Measurements from ENCODE around the gene FGD2.
A peak's percentile ranks its signal among the peaks of the same experiment; 100 is the strongest.
"Not testable (repeated sequence)": the region's sequence is repeated elsewhere in the genome, so short reads cannot be mapped to it uniquely, and the experiment has no call there.

Gene FGD2

DNA sequence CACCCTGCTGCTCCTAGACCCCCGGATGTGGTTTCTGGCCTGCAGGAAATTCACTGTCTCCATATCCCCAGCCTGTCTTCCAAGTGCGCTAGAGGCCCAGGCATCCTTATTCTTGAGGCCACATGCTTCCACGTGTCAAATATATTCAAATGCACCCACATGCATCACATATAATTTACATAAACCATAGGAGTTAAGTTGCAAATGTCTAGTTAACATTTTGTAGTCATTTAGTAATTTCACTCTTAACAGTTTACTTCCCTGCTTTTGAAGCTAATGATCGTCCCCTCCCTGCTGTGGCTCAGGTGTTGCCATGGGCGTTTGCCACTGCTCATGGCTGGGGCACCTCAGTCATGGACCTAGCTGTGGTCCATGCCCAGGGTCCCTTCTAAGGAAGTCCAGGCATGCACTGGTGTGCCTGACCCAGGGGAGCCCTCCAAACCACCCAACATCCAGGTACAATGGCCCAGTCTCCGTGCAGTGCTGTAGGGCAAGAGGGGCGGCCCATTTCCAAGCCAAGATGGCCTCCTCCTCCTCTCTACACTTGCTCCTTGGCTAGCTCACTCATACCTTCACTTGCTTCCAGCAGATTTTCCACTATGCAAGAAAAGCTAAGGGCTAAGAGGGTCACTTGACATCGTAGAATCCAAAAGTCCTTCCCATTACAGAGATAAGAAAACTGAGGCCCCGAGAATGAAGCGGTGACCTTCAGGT is 42.4 kb downstream of the FGD2 start:
- DNase-seq = peak; percentile 44

GRCh38 chr6:37048403-37048850 is 43.0 kb downstream of the FGD2 start:
- no peak for DNase-seq

DNA sequence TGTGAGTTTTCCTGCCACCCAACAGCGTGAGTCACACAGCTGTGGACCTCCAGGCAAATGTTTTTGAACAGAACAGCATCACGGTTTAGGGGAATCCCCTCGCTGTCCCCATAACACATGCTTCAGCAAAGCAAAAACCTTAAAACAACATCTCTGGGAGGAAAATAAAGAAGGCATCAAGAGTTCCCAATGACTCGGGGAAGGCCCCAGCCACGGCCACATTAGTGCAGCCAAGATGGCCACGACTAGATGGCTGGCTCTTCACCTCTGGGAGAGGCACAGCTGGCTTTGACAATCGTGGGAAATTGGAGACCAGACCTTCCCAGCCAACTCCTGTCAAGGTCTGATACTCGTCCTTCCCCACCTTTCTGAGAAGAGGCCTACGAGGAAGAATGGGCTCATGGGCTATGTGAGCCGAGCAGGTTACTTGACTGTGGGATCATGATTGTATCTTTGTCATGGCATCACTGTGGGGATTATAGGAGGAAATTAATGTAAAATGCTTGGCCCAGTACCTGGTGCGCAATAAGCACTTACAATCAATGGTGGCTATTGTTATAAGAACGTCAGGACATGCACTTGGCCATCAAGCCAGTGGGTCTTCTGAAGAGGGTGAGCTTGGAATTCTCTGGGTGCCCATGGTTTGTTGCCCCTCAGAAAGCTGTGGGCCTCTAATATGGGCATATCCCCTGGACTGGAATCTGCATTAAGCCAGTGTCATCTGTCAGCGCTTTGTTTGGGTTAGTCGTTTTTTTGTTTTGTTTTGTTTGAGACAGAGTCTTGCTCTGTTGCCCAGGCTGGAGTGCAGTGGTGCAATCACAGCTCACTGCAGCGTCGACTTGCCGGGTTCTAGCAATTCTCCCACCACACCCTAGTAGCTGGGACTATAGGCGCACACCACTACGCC is 43.6 kb downstream of the FGD2 start:
- DNase-seq = peak; percentile 83

DNA sequence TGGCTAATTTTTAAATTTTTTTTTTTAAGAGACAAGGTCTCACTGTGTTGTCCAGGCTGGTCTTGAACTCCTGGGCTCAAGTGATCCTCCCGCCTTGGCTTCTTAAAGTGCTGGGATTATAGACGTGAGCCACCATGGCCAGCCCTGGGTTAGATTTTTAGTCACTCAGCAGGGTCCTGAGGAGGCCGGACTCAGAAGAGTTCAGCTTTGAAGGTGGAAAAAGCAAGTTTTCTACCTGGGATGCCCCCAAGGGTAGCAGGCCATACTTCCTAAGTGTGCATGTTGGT is 44.2 kb downstream of the FGD2 start:
- no peak for DNase-seq

GRCh38 chr6:37050045-37050853 is 44.8 kb downstream of the FGD2 start:
- peak; percentile 79 for DNase-seq

DNA sequence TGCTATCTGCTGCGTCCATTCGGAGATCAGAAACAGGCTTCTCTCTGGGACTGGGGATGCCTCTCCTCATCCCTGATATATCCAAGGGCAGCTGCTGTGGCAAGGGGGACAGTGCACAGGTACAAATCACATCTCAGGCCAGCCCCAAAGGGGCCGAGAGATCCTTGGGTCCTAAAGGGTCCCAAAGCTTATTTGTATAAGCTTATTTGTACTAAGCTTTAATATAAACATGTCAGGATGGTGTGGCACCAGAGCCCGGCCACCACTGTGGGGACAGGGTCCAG is 45.3 kb downstream of the FGD2 start:
- no peak for DNase-seq

GRCh38 chr6:37051138-37052026 is 45.9 kb downstream of the FGD2 start:
- DNase-seq = peak; percentile 94

- DNase-seq = peak; percentile 45
Measured at GRCh38 chr6:37052027-37052628, 46.7 kb downstream of the FGD2 start.

- no peak for DNase-seq
Measured at GRCh38 chr6:37053683-37054082, 48.2 kb downstream of the FGD2 start.

DNA sequence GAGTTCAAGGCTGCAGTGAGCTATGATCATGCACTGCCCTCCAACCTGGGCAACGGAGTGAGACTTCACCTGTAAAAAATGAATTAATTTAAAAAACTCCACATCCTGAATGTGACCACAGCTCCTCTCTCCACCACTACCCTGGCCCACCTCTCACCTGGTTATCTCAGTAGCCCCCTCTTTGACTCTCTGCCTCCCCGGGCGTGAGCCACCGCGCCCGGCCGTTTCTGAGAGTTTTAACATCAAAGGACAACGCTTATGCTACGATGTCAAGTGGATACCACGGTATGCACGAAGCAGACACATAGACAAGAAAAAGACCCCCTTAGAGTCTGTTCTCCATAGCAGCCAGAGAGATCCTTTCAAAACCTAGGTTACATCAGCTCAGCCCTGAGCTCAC is 48.7 kb downstream of the FGD2 start:
- DNase-seq = no peak

GRCh38 chr6:37054580-37054979 is 49.1 kb downstream of the FGD2 start:
- DNase-seq = no peak

DNA sequence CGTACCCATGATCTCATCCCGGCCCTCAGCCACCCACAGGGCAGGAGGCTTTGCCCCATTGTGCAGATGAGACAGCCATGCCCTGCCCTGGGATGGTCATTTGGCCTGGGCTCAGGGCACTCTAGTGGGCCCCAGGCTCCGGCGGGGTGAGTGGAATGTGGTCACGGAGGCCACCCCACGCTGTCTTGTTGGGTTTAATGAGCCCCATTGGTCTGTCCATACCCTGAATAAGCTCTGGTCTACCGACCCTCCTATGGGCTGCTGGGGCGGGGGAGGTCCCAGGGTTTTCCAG is 50.6 kb downstream of the FGD2 start:
- no peak for DNase-seq

DNA sequence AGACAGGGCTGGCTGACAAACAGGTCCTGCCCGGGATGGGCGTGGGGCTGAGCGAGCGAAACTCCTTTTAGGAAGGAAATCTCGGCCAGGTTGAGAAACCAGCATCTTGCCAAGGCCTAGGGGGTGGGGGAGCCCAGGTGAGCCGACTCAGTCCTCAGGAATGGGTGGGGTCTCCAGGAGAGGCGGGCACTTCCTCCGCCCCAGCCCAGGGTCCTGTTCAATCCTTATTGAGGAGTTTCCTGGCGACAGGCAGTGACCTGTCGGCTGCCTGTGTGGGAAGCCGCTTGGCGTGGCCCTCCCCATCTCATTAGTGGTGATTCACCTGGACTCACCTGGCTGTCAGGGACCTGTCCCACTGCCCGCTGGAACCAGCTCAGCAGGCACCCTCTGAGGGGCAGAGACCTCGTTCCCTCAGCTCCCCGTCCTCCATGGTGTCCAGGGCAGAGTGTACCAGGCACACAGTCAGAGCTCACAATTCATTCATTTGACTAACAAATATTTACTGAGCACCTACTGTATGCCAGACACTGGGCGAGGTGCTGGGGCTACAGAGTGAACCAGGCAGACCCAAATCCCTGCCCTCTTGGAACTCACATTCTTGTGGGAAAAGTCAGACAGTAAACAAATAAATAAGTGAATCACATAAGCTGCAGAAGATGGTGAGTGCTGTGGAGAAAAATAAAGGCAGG is 51.1 kb downstream of the FGD2 start:
- DNase-seq = no peak

GRCh38 chr6:37057128-37057471 is 51.6 kb downstream of the FGD2 start:
- DNase-seq = no peak

- DNase-seq = no peak
Measured at GRCh38 chr6:37057678-37058077, 52.2 kb downstream of the FGD2 start.

- no peak for DNase-seq
Measured at GRCh38 chr6:37058084-37058586, 52.7 kb downstream of the FGD2 start.

DNA sequence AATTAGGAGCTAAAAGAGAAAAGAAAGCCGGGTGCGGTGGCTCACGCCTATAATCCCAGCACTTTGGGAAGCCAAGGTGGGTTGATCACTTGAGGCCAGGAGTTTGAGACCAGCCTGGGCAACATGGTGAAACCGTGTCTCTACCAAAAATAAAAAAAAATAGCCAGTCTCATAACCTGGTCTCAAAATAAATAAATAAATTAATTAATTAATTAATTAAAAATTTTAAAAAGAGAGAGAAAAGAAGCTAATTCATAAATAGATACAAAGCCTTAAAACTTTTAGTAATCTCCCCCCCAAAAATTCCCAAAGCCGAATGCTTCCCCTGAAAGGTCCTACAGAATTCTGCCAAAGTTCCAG is 53.5 kb downstream of the FGD2 start:
- not testable (repeated sequence) for DNase-seq

DNA sequence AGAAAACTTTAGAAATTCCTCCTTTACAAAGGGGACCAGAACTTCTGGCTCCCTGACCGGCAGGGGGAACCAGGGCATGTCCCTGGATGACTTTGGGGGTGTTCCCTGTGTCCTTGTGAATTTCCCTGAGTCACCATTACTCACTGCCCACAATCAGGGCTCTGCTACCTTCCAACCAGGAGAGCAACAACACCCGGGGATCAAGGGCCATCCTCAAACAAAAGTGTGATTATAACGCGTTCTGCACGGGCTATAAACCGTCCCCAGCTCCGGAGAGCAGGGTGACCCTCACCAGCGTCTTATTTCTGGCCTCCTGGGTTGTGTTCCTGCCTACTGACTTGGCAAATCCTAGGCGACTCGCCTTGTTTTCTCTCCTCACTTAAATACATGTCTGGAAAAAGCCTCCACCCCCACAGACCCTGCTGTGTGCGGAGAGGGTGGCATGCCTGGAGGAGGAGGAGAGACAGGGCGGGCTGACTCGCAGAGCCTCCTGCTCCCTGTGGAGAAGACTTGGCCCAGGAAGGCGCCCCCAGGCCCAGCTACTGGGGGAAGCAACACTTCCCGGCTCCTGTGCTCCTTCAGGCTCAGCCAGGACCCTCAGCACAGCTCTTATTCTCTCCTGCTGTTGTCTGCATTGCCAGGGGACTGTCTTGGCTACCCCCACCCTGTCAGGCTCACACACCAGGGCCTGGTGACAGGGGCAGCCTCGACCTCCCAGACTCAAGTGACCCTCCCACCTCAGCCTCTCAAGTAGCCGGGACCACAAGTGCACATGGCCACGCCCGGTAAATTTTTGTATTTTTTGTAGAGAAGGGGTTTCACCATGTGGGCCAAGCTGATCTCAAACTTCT is 54.1 kb downstream of the FGD2 start:
- DNase-seq = no peak

DNA sequence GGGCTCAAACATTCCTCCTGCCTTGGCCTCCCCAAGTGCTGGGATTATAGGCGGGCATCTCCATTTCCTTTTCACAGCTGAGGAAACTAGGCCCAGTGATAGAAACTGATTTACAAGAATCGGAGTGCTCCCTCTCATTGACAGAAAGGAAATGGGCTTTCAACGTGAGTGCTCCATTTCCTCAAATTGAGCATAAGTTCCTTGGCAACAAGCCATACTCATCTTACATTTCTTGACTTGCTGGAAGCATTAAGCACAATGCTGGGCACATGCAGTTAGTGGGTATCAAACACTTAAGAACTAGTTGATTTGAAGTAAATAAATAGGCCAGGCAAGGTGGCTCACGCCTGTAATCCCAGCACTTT is 54.7 kb downstream of the FGD2 start:
- no peak for DNase-seq

- DNase-seq = no peak
Measured at GRCh38 chr6:37061157-37061804, 55.8 kb downstream of the FGD2 start.
